ENCODE measurements around the gene ARHGEF18. TPM values are rescaled to one million over a fixed set of nuclear protein-coding genes. Genes with fewer than 3 reads are reported as not detected.

ARHGEF18 gene
- total and polyA plus RNA-seq, 2 experiments from 2014 or later = 12.8 to 47.6 TPM

DNA sequence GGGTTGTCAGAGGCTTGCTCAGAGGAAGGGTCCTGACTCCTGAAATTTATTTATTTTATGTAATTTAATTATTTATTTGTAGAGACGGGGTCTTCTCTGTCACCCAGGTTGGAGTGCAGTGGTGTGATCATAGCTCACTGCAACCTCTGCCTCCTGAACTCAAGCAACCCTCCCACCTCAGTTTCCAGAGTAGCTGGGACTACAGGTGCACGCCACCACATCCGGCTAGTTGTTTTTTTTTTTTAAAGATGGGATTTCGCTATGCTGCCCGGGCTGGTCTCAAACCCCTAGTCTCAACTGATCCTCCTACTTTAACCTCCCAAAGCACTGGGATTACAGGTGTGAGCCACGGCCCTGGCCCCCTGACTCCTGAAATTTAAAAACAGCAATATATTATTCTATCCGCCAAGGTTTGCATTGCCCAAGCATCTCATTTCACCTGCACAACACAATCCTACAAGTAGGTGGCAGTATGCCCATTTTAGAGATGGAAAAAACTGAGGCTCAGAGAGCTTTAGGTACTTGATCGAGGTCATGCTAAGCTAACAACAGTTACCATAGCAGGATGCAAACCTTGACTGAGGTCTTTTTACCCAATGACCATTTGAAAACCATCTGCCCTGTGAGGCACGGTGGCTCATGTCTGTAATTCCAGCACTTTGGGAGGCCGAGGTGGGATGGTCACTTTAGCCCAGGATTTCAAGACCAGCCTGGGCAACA is 18.1 kb downstream of the ARHGEF18 start:
- Histone ChIP-seq H3K9me2 (ENCODE audit: insufficient read depth) (peaks cover 5% of the 10 kb centered on the region; the same call in 1 of the 2 replicates), H3F3A (replicated peaks; ENCODE audit: low read depth) (no peaks in the 10 kb centered on the region), H4K20me1 (replicated peaks; ENCODE audit: insufficient read depth) (no peaks in the 10 kb centered on the region), H3K36me3 (ENCODE audit: insufficient read depth) (no peaks in the 10 kb centered on the region), H3K4me2 (no peak overlapping the region), H3K4me1 (ENCODE audit: insufficient read depth) (no peaks in the 10 kb centered on the region), H3K79me2 (replicated peaks; ENCODE audit: insufficient read depth) (no peaks in the 10 kb centered on the region), H3K27me3 (ENCODE audit: insufficient read depth) (no peaks in the 10 kb centered on the region), H3K4me3 (no peak overlapping the region), H3K27ac (ENCODE audit: low read depth) (no peak overlapping the region), H2AFZ (no peak overlapping the region)
- ATAC-seq (peak; percentile 50; the same call in 2 of the 3 replicates), DNase-seq (ENCODE audit: low spot score) (peak; percentile 76)
- H3K27ac Mint-ChIP-seq = no peak overlapping the region
- H3K27me3 Mint-ChIP-seq (ENCODE audit: insufficient read depth, low read depth, poor library complexity) = peaks cover 11% of the 10 kb centered on the region
- no peak overlapping the region for H3K4me3 Mint-ChIP-seq
- peaks cover 5% of the 10 kb centered on the region; the same call in 1 of the 3 replicates for H3K4me1 Mint-ChIP-seq
- no peaks in the 10 kb centered on the region; the same call in 2 of the 3 replicates for H3K9me3 Mint-ChIP-seq
- TF ChIP-seq NANOG (IDR thresholded peaks at IDR 0.05; ENCODE audit: borderline replicate concordance) = no peak
- TF ChIP-seq, protein P1, sequence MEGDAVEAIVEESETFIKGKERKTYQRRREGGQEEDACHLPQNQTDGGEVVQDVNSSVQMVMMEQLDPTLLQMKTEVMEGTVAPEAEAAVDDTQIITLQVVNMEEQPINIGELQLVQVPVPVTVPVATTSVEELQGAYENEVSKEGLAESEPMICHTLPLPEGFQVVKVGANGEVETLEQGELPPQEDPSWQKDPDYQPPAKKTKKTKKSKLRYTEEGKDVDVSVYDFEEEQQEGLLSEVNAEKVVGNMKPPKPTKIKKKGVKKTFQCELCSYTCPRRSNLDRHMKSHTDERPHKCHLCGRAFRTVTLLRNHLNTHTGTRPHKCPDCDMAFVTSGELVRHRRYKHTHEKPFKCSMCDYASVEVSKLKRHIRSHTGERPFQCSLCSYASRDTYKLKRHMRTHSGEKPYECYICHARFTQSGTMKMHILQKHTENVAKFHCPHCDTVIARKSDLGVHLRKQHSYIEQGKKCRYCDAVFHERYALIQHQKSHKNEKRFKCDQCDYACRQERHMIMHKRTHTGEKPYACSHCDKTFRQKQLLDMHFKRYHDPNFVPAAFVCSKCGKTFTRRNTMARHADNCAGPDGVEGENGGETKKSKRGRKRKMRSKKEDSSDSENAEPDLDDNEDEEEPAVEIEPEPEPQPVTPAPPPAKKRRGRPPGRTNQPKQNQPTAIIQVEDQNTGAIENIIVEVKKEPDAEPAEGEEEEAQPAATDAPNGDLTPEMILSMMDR (conservative IDR thresholded peaks at IDR 0.05; ENCODE audit: low read depth in 2 of 2) = peak; percentile 64 to 68
- H3K36me3 Mint-ChIP-seq (ENCODE audit: low read depth) = no peaks in the 10 kb centered on the region; the same call in 2 of the 3 replicates

DNA sequence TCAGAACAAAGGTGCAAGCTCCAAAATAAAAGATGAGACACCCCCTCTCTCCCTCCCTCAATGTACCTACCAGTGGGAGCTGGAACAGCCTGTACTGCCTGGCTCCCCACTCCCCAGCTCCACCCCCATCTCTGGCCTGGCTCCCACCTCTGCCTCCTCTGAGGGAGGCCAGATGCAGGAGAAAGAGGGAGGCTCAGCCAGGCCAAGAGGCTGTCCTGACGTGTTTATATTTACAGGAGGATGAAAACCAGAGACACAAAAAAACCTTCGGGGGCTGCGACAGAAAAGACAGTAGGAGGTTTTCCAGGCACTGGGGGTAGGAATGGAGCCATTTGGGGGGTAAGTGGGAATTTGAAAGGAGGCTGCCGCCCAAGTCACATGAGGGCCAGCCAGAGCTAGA is 19.7 kb downstream of the ARHGEF18 start:
- Histone ChIP-seq H3K4me2 (no peak overlapping the region), H3K36me3 (ENCODE audit: insufficient read depth) (no peaks in the 10 kb centered on the region), H3K4me1 (ENCODE audit: insufficient read depth) (no peaks in the 10 kb centered on the region), H2AFZ (0 out of 2 replicates have a peak overlapping the region, but pooled peaks have one; percentile 32), H3F3A (replicated peaks; ENCODE audit: low read depth) (no peaks in the 10 kb centered on the region), H4K20me1 (replicated peaks; ENCODE audit: insufficient read depth) (no peaks in the 10 kb centered on the region), H3K79me2 (replicated peaks; ENCODE audit: insufficient read depth) (no peaks in the 10 kb centered on the region), H3K27ac (ENCODE audit: low read depth) (no peak overlapping the region), H3K4me3 (no peak overlapping the region), H3K9me2 (ENCODE audit: insufficient read depth) (no peaks in the 10 kb centered on the region), H3K27me3 (ENCODE audit: insufficient read depth) (no peaks in the 10 kb centered on the region)
- Mint-ChIP-seq H3K4me3 (no peak overlapping the region; the same call in 2 of the 3 replicates), H3K27ac (peak overlapping the region; percentile 16; the same call in 1 of the 2 replicates), H3K9me3 (no peaks in the 10 kb centered on the region; the same call in 2 of the 3 replicates), H3K27me3 (ENCODE audit: insufficient read depth, low read depth, poor library complexity) (peaks cover 9% of the 10 kb centered on the region), H3K4me1 (peaks cover 5% of the 10 kb centered on the region; the same call in 1 of the 3 replicates), H3K36me3 (ENCODE audit: low read depth) (no peaks in the 10 kb centered on the region; the same call in 1 of the 3 replicates)
- DNase-seq (ENCODE audit: low spot score) = no peak
- no peak; the same call in 2 of the 3 replicates for ATAC-seq
- TF ChIP-seq ZNF331 (CRISPR knock-in tag; IDR thresholded peaks at IDR 0.05; ENCODE audit: low read depth) (no peak), JUNB (IDR thresholded peaks at IDR 0.05; ENCODE audit: unreplicated experiment) (no peak), POLR2AphosphoS5 (IDR thresholded peaks at IDR 0.05; ENCODE audit: low read depth) (no peak), CREB1 (CRISPR knock-in tag; IDR thresholded peaks at IDR 0.05; ENCODE audit: low read depth) (no peak), STAT1 (IDR thresholded peaks at IDR 0.05; ENCODE audit: unreplicated experiment) (no peak), EZH2phosphoT487 (IDR thresholded peaks at IDR 0.05; ENCODE audit: unreplicated experiment) (no peak), EZH2 (IDR thresholded peaks at IDR 0.05; ENCODE audit: low read depth, unreplicated experiment) (no peak), NANOG (IDR thresholded peaks at IDR 0.05; ENCODE audit: borderline replicate concordance) (no peak), ZNF114 (CRISPR knock-in tag; IDR thresholded peaks at IDR 0.05) (no peak)
- TF ChIP-seq, protein P2, sequence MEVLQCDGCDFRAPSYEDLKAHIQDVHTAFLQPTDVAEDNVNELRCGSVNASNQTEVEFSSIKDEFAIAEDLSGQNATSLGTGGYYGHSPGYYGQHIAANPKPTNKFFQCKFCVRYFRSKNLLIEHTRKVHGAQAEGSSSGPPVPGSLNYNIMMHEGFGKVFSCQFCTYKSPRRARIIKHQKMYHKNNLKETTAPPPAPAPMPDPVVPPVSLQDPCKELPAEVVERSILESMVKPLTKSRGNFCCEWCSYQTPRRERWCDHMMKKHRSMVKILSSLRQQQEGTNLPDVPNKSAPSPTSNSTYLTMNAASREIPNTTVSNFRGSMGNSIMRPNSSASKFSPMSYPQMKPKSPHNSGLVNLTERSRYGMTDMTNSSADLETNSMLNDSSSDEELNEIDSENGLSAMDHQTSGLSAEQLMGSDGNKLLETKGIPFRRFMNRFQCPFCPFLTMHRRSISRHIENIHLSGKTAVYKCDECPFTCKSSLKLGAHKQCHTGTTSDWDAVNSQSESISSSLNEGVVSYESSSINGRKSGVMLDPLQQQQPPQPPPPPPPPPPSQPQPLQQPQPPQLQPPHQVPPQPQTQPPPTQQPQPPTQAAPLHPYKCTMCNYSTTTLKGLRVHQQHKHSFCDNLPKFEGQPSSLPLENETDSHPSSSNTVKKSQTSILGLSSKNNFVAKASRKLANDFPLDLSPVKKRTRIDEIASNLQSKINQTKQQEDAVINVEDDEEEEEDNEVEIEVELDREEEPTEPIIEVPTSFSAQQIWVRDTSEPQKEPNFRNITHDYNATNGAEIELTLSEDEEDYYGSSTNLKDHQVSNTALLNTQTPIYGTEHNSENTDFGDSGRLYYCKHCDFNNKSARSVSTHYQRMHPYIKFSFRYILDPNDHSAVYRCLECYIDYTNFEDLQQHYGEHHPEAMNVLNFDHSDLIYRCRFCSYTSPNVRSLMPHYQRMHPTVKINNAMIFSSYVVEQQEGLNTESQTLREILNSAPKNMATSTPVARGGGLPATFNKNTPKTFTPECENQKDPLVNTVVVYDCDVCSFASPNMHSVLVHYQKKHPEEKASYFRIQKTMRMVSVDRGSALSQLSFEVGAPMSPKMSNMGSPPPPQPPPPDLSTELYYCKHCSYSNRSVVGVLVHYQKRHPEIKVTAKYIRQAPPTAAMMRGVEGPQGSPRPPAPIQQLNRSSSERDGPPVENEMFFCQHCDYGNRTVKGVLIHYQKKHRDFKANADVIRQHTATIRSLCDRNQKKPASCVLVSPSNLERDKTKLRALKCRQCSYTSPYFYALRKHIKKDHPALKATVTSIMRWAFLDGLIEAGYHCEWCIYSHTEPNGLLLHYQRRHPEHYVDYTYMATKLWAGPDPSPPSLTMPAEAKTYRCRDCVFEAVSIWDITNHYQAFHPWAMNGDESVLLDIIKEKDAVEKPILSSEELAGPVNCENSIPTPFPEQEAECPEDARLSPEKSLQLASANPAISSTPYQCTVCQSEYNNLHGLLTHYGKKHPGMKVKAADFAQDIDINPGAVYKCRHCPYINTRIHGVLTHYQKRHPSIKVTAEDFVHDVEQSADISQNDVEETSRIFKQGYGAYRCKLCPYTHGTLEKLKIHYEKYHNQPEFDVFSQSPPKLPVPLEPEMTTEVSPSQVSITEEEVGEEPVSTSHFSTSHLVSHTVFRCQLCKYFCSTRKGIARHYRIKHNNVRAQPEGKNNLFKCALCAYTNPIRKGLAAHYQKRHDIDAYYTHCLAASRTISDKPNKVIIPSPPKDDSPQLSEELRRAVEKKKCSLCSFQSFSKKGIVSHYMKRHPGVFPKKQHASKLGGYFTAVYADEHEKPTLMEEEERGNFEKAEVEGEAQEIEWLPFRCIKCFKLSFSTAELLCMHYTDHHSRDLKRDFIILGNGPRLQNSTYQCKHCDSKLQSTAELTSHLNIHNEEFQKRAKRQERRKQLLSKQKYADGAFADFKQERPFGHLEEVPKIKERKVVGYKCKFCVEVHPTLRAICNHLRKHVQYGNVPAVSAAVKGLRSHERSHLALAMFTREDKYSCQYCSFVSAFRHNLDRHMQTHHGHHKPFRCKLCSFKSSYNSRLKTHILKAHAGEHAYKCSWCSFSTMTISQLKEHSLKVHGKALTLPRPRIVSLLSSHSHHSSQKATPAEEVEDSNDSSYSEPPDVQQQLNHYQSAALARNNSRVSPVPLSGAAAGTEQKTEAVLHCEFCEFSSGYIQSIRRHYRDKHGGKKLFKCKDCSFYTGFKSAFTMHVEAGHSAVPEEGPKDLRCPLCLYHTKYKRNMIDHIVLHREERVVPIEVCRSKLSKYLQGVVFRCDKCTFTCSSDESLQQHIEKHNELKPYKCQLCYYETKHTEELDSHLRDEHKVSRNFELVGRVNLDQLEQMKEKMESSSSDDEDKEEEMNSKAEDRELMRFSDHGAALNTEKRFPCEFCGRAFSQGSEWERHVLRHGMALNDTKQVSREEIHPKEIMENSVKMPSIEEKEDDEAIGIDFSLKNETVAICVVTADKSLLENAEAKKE (CRISPR knock-in tag; IDR thresholded peaks at IDR 0.05) = no peak
